ENCODE data around the gene NATD1. TPM values are rescaled to one million over a fixed set of nuclear protein-coding genes. Genes with fewer than 3 reads are reported as not detected.

NATD1 gene
- total and polyA plus RNA-seq, 9 of the 15 experiments (the other 6 are each of a cell fraction or from before 2014, with no cell fraction given) = 0.24 to 5.4 (median 1.6) TPM

DNA sequence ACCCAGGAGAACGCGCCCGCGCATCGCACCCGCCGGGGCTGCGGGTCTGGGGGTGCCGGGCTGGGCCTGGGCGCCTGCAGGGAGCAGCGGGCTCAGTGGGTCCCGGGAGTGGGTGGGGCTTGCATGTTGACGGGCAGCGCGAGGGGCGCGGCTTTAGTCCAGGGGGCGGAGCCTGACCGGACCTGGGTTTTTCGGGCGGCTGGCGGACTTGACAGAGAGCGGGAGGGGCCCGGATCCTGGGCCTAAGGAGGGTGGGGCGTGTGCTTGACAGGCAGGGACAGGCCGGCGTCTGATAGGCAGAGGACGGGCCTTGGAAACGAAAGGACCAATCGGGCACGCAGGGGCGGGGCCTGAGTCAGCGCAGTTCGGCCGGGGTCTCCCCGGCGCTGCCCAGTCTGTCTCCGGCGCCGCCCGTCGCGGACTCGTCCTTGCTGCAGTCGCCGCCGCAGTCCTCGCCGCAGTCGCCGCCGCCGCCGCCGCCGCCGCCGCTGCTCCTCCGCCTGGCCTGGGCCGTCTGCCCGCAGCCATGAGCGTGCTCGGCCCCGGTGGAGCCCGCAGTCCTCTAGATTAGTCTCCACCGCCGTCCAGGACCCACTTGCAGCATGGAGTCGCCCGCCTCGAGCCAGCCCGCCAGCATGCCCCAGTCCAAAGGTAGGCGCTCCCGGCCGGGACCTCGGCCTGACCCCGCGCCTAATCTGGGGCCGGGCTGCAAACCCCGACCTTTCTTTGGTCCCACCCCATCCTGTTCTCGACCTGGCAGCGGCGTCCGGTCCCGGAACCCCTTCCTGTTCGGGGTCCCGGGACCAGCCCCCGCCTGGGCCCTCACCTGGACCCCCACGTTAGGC is 31.3 kb upstream of the NATD1 start, which contains the start of gene MAP2K3 (continued):
- no peak for TF ChIP-seq HMG20A (CRISPR knock-in tag; conservative IDR thresholded peaks at IDR 0.05)
- TF ChIP-seq MLX (CRISPR knock-in tag; conservative IDR thresholded peaks at IDR 0.05) = no peak
- no peak for TF ChIP-seq HCFC1 (IDR thresholded peaks at IDR 0.05; ENCODE audit: low read depth, low read length)
- TF ChIP-seq ZNF134 (CRISPR knock-in tag; conservative IDR thresholded peaks at IDR 0.05) = no peak
- no peak for TF ChIP-seq SIRT6 (IDR thresholded peaks at IDR 0.05; ENCODE audit: low read depth, low read length)
- no peak for TF ChIP-seq E2F5 (CRISPR knock-in tag; IDR thresholded peaks at IDR 0.05)
- TF ChIP-seq ZNF780A (CRISPR knock-in tag; IDR thresholded peaks at IDR 0.05) = no peak
- TF ChIP-seq FOXA1 (IDR thresholded peaks at IDR 0.05; ENCODE audit: borderline replicate concordance) = no peak
- TF ChIP-seq LCOR (CRISPR knock-in tag; IDR thresholded peaks at IDR 0.05) = no peak
- TF ChIP-seq ZNF76 (CRISPR knock-in tag; IDR thresholded peaks at IDR 0.05; ENCODE audit: borderline replicate concordance) = no peak
- no peak for TF ChIP-seq NEUROD1 (IDR thresholded peaks at IDR 0.05; ENCODE audit: borderline replicate concordance, low read depth, low read length, partially characterized antibody)
- TF ChIP-seq ID3 (CRISPR knock-in tag; IDR thresholded peaks at IDR 0.05) = no peak
- no peak for TF ChIP-seq ID3 (tag; IDR thresholded peaks at IDR 0.05)
- TF ChIP-seq ETV6 (IDR thresholded peaks at IDR 0.05; ENCODE audit: borderline replicate concordance in 1 of 2, low read depth in 2 of 2, low read length in 1 of 2) = no peak
- no peak for TF ChIP-seq ETV6 (CRISPR knock-in tag; IDR thresholded peaks at IDR 0.05; ENCODE audit: borderline replicate concordance)
- TF ChIP-seq ZBTB12 (CRISPR knock-in tag; IDR thresholded peaks at IDR 0.05) = no peak
- TF ChIP-seq, protein P1, sequence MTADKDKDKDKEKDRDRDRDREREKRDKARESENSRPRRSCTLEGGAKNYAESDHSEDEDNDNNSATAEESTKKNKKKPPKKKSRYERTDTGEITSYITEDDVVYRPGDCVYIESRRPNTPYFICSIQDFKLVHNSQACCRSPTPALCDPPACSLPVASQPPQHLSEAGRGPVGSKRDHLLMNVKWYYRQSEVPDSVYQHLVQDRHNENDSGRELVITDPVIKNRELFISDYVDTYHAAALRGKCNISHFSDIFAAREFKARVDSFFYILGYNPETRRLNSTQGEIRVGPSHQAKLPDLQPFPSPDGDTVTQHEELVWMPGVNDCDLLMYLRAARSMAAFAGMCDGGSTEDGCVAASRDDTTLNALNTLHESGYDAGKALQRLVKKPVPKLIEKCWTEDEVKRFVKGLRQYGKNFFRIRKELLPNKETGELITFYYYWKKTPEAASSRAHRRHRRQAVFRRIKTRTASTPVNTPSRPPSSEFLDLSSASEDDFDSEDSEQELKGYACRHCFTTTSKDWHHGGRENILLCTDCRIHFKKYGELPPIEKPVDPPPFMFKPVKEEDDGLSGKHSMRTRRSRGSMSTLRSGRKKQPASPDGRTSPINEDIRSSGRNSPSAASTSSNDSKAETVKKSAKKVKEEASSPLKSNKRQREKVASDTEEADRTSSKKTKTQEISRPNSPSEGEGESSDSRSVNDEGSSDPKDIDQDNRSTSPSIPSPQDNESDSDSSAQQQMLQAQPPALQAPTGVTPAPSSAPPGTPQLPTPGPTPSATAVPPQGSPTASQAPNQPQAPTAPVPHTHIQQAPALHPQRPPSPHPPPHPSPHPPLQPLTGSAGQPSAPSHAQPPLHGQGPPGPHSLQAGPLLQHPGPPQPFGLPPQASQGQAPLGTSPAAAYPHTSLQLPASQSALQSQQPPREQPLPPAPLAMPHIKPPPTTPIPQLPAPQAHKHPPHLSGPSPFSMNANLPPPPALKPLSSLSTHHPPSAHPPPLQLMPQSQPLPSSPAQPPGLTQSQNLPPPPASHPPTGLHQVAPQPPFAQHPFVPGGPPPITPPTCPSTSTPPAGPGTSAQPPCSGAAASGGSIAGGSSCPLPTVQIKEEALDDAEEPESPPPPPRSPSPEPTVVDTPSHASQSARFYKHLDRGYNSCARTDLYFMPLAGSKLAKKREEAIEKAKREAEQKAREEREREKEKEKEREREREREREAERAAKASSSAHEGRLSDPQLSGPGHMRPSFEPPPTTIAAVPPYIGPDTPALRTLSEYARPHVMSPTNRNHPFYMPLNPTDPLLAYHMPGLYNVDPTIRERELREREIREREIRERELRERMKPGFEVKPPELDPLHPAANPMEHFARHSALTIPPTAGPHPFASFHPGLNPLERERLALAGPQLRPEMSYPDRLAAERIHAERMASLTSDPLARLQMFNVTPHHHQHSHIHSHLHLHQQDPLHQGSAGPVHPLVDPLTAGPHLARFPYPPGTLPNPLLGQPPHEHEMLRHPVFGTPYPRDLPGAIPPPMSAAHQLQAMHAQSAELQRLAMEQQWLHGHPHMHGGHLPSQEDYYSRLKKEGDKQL (CRISPR knock-in tag; IDR thresholded peaks at IDR 0.05; ENCODE audit: borderline replicate concordance) = no peak
- TF ChIP-seq RB1 (IDR thresholded peaks at IDR 0.05; ENCODE audit: low read depth) = 0 out of 2 replicates have a peak, but pooled peaks have one; percentile 50
- TF ChIP-seq NCOA2 (IDR thresholded peaks at IDR 0.05; ENCODE audit: partially characterized antibody in 2 of 2) = no peak

Data from K562 (cell line).